OCI-LY3 (cell line): Measurements from ENCODE around the gene ARHGAP42.

Experiments used
- H2AFZ ChIP-seq: fragments of 200-600, 300-600 bp; shearing (Covaris generic); 2 replicates; pipeline ENCODE4 v1.6.0; 2014; ENCODE audit warnings: antibody characterized with exemption, low read depth, low read length
- H3K27ac ChIP-seq: fragments of 200-600, 300-600 bp; sonication (generic); 2 replicates; pipeline ENCODE4 v1.5.1; 2014; ENCODE audit warnings: mild to moderate bottlenecking, low read length, moderate library complexity, mixed read lengths
- H3K27me3 ChIP-seq: fragments of 200-600, 300-600 bp; sonication (generic); 2 replicates; pipeline ENCODE4 v1.6.1; 2014; ENCODE audit warnings: low read depth, low read length, mixed read lengths
- H3K36me3 ChIP-seq: fragments of 200-600, 300-600 bp; sonication (generic); replicated peaks from 2 replicates; pipeline ENCODE3; 2014; ENCODE audit warnings: low read depth, low read length, mixed read lengths
- H3K4me1 ChIP-seq: fragments of 300-600, 200-600 bp; sonication (generic); 2 replicates; pipeline ENCODE4 v1.6.1; 2014; ENCODE audit warnings: low read length, mixed read lengths
- H3K4me2 ChIP-seq: fragments of 200-600, 300-600 bp; sonication (generic); 2 replicates; pipeline ENCODE4 v1.6.1; 2014; ENCODE audit warnings: low read length, mixed read lengths
- H3K4me3 ChIP-seq: fragments of 300-600, 200-600 bp; sonication (generic); 2 replicates; pipeline ENCODE4 v1.5.1; 2014; ENCODE audit warnings: antibody characterized with exemption, mild to moderate bottlenecking, low read length, moderate library complexity
- H3K79me2 ChIP-seq: fragments of 300-600, 200-600 bp; shearing (Covaris generic); 2 replicates; pipeline ENCODE4 v1.6.1; 2014; ENCODE audit warnings: mild to moderate bottlenecking, low read length, mixed read lengths
- H3K9ac ChIP-seq: fragments of 300-600, 200-600 bp; shearing (Covaris generic); 2 replicates; pipeline ENCODE4 v1.6.0; 2014; ENCODE audit warnings: mild to moderate bottlenecking, low read length, moderate library complexity
- H3K9me3 ChIP-seq: fragments of 200-600, 300-600 bp; shearing (Covaris generic); 2 replicates; pipeline ENCODE4 v1.6.1; 2014; ENCODE audit warnings: low read length, mixed read lengths; ENCODE audit not compliant: insufficient read depth
- H4K20me1 ChIP-seq: fragments of 200-600, 300-600 bp; sonication (generic); 2 replicates; pipeline ENCODE4 v1.6.1; 2016; ENCODE audit warnings: low read length, mixed read lengths; ENCODE audit not compliant: insufficient read depth
- EZH2phosphoT487 ChIP-seq: fragments of 200-600 bp; shearing (Covaris generic); IDR thresholded peaks from 2 replicates; pipeline ENCODE4 v1.6.1; 2018; ENCODE audit warnings: antibody characterized with exemption, mixed run types, low read depth
- TF ChIP-seq, protein P1 (sequence below): fragments of 200-600, 300-600 bp; sonication (generic); IDR thresholded peaks from 2 replicates; pipeline ENCODE4 v1.5.1; 2014; ENCODE audit warnings: antibody characterized with exemption, low read length, low read depth

ARHGAP42 gene

DNA sequence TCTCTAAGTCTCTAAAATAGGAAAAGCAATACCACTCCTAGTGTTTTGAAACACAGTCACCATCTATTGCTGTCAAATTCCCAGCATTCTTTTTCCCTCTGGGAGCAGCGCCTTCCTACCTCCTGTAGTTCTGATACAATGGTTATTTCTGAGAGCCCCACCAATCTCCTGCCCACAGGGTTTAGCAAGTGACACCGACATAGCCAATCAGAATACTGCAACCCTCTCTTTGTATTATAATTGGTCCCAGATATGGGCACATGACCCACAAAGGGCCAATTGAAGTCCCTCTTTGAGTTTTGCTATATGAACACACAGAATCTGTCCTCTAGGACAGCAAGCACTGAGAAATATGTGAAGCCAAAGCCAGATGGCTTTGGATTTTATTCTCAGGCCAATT lies 16.9 kb upstream of the ARHGAP42 start:
- Histone ChIP-seq H2AFZ (no peak overlapping the region), H3K9me3 (no peaks in the 10 kb centered on the region), H3K36me3 (no peaks in the 10 kb centered on the region), H3K4me1 (peaks cover 11% of the 10 kb centered on the region), H3K27ac (no peak overlapping the region), H3K4me3 (no peak overlapping the region), H3K4me2 (no peak overlapping the region), H3K27me3 (0 out of 2 replicates have a peak, but pooled peaks cover 4% of the 10 kb centered on the region), H3K79me2 (no peaks in the 10 kb centered on the region), H3K9ac (no peak overlapping the region), H4K20me1 (no peaks in the 10 kb centered on the region)
- TF ChIP-seq, protein P1, sequence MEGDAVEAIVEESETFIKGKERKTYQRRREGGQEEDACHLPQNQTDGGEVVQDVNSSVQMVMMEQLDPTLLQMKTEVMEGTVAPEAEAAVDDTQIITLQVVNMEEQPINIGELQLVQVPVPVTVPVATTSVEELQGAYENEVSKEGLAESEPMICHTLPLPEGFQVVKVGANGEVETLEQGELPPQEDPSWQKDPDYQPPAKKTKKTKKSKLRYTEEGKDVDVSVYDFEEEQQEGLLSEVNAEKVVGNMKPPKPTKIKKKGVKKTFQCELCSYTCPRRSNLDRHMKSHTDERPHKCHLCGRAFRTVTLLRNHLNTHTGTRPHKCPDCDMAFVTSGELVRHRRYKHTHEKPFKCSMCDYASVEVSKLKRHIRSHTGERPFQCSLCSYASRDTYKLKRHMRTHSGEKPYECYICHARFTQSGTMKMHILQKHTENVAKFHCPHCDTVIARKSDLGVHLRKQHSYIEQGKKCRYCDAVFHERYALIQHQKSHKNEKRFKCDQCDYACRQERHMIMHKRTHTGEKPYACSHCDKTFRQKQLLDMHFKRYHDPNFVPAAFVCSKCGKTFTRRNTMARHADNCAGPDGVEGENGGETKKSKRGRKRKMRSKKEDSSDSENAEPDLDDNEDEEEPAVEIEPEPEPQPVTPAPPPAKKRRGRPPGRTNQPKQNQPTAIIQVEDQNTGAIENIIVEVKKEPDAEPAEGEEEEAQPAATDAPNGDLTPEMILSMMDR = no peak
- no peak for TF ChIP-seq EZH2phosphoT487

DNA sequence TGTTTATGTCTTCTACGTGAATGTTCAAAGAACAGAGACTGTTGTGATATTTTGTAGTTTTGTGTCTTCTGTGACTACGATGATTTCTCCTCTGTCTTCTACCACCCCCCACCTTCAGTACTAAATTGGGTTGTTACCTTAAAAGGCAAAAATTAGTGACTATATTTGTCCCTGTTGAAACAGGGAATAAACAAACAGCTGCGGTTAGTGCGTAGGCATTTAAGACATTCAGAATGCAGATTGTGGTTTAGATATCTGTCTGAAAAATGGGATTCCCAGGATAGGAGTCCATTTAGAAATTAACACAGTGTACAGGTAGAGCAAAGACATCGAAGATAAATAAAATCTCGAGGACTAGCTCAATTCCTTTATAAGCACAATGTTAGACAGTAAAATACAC lies 15.6 kb upstream of the ARHGAP42 start:
- no peaks in the 10 kb centered on the region for H3K9me3 ChIP-seq
- H2AFZ ChIP-seq = no peak overlapping the region
- no peak overlapping the region for H3K4me3 ChIP-seq
- no peaks in the 10 kb centered on the region for H4K20me1 ChIP-seq
- H3K4me2 ChIP-seq = no peak overlapping the region
- H3K4me1 ChIP-seq = peaks cover 11% of the 10 kb centered on the region
- H3K79me2 ChIP-seq = no peaks in the 10 kb centered on the region
- H3K27ac ChIP-seq = no peak overlapping the region
- H3K36me3 ChIP-seq = no peaks in the 10 kb centered on the region
- H3K27me3 ChIP-seq = 0 out of 2 replicates have a peak, but pooled peaks cover 4% of the 10 kb centered on the region
- no peak for TF ChIP-seq EZH2phosphoT487
- TF ChIP-seq, protein P1 = no peak
- no peak overlapping the region for H3K9ac ChIP-seq

DNA sequence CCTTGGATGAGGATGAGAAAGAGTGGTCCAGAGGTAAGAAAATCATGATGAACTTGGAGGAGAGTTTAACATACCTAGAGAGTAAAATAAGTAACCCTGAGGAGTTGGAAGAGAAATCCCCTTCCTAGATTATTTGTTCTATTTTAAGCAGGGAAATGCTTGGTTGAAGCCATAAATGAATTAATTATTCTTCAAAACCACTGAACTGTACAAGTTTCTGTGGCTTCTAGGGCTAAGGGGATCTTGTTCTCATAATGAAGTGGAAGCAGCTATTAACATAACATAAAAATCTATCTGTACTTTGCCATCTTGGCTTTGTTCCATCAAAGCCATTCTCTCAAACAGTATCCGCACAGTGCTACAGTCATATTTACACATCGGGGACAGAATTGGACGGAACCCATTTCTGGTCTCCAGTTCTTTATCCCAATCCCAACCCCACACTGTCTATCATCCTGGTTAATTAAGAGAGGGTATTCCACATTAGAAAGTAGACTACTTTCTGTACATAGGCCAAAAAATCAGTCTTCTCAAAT lies 14.5 kb upstream of the ARHGAP42 start:
- Histone ChIP-seq H3K4me3 (no peak overlapping the region), H3K79me2 (no peaks in the 10 kb centered on the region), H3K36me3 (no peaks in the 10 kb centered on the region), H3K27ac (no peak overlapping the region), H4K20me1 (no peaks in the 10 kb centered on the region), H2AFZ (no peak overlapping the region), H3K4me2 (no peak overlapping the region; the same call in 1 of the 2 replicates), H3K4me1 (peaks cover 13% of the 10 kb centered on the region), H3K27me3 (0 out of 2 replicates have a peak, but pooled peaks cover 4% of the 10 kb centered on the region), H3K9me3 (no peaks in the 10 kb centered on the region), H3K9ac (no peak overlapping the region)
- TF ChIP-seq, protein P1 = no peak
- no peak for TF ChIP-seq EZH2phosphoT487

DNA sequence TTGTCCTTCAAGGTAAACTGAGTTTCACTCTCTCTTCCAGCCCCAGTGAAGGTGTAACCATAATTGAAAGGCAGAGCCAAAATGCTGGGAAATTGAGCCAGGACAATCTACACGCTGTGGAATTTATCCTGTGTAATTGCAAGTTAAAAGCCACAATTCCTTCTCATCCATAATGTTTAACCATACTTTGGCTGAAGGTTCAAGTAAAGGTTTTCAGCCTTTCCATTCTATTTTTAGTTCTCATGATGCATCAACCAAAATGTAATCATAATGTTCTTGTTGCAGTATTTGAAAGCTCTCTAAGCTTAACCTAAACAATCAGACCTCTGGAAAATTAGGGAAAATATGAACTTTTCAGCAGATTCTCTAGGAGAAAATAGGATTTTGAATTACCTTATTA lies 14.0 kb upstream of the ARHGAP42 start:
- TF ChIP-seq, protein P1 = no peak
- TF ChIP-seq EZH2phosphoT487 = no peak
- no peaks in the 10 kb centered on the region for H3K79me2 ChIP-seq
- H3K36me3 ChIP-seq = no peaks in the 10 kb centered on the region
- no peak overlapping the region for H3K4me3 ChIP-seq
- no peaks in the 10 kb centered on the region for H3K9me3 ChIP-seq
- no peak overlapping the region for H2AFZ ChIP-seq
- H3K9ac ChIP-seq = no peak overlapping the region
- no peak overlapping the region for H3K27ac ChIP-seq
- no peaks in the 10 kb centered on the region for H4K20me1 ChIP-seq
- H3K4me1 ChIP-seq = peaks cover 18% of the 10 kb centered on the region
- 0 out of 2 replicates have a peak, but pooled peaks cover 4% of the 10 kb centered on the region for H3K27me3 ChIP-seq
- H3K4me2 ChIP-seq = no peak overlapping the region
